Skeletal muscle cell (primary cell): ENCODE data around the gene PLD1.
A peak's percentile ranks its signal among the peaks of the same experiment; 100 is the strongest.

Experiments
- DNase-seq: peaks from one replicate; pipeline ENCODE4 v3.0.0-alpha.2; 2010; ENCODE audit warnings: low read depth
- H3K4me3 ChIP-seq: 2 replicates; pipeline ENCODE4 v1.5.1; 2011; ENCODE audit warnings: low read depth, mild to moderate bottlenecking, control low read depth, low read length, moderate library complexity

PLD1 gene

DNA sequence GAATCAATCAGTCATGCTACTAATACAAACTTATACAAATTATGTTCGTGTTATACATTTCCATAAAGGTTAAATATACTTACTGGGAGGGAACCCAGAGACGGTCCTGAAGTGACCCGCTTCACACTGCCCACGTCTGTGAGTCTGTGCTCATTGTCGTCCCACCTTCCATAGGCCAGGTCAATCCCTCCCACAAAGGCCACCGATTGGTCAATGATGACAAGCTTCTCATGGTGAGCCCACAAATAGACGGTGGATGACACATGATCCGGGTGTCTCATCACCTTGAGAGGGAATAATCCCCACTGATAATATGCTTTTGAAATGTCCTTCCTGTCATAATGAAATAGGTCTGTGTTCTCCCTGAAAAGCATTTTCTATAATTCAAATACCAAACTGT is 121.7 kb downstream of the PLD1 start:
- DNase-seq = no peak
- no peak overlapping the region for H3K4me3 ChIP-seq

DNA sequence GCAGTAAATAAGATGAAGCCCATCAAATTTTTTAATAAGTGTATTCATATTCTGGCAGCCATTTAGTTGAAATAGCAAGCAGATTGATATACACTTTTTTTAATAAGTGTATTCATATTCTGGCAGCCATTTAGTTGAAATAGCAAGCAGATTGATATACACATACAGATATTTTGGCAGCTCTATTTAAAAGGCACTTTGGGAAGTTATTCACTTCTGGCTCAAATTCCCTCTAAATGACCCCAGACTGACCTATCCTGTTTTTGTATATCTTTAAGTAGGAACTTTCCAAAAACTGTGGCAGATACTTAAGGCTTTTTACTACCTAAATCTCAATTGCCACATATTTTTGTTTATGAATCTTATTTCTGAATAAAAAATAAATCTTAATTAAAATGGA is 122.3 kb downstream of the PLD1 start:
- DNase-seq = no peak
- H3K4me3 ChIP-seq = no peak overlapping the region

- H3K4me3 ChIP-seq = no peak overlapping the region
- DNase-seq = no peak
Observed at GRCh38 chr3:171687581-171687980, 122.7 kb downstream of the PLD1 start.

GRCh38 chr3:171687064-171687463 is 123.2 kb downstream of the PLD1 start:
- H3K4me3 ChIP-seq = no peak overlapping the region
- no peak for DNase-seq

DNA sequence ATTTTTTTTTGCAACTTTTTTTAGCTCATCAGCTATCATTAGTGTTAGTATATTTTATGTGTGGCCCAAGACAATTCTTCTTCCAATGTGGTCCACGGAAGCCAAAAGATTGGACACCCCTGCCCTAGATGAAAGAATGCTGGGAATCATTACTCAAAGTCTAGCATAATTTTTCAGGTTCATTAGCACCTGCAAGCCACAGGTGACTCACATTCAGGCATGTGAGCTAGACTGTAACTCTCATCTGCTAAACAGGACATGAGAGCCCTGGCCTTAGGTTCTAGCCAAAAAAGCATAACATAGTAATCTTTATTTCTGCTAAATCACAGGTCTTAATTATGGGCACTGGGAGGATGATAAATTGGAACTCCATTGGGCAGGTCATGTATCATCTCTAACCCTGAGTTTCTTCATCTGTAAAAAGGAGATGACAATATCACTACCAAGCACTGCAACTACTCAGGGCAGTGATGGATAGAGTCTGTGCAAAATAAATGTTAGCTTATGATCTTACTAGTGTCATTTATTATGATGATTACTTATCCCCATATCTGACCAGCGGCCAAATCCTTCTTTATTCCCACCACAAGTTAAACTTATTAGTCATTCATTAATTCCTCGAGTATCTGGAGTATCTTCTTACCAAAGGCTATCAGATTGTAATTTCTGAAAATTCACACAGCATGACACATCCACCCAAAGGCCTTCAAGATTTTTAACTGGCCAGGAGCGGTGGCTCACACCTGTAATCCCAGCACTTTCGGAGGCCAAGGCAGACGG is 125.0 kb downstream of the PLD1 start:
- DNase-seq = no peak
- no peak overlapping the region for H3K4me3 ChIP-seq

DNA sequence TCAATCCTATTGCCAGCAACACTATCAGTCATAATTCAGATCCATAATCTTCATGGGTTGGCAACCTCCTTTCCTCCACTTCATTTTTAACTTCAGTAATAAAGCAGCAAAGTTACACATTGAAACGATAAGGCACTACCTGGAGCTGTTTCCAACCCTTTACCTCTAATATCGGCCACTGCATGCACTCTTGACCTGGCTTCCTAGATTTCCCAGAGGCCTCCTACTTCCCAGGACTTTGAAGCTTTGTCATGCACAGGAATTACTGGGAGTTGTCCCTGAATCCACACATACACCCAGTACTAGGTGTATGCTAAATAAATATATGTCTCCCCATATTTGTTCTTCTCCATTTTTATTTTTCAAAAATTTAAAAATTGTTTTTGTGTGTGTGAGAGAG is 126.1 kb downstream of the PLD1 start:
- no peak for DNase-seq
- H3K4me3 ChIP-seq = no peak overlapping the region

DNA sequence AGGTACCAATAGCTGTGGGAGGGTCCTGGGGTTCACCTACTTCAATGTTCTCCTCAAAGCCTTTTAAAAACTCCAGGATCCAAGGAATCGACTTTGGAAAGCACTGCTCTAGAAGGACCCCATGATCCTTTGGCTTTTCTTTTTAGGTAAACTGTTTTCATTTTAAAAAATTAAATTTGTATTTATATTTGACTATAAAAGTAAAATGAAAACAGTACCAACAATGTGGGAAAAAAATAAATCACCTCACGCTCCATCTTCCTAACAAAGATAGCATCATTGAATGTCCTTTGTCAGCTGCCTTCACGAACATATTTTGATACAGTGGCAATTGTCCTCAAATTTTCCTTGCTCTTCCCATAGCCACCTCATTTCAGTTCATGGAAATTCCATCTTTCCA is 127.5 kb downstream of the PLD1 start:
- H3K4me3 ChIP-seq = no peak overlapping the region
- no peak for DNase-seq

GRCh38 chr3:171680726-171681411 is 129.4 kb downstream of the PLD1 start:
- DNase-seq = no peak
- H3K4me3 ChIP-seq = no peak overlapping the region

DNA sequence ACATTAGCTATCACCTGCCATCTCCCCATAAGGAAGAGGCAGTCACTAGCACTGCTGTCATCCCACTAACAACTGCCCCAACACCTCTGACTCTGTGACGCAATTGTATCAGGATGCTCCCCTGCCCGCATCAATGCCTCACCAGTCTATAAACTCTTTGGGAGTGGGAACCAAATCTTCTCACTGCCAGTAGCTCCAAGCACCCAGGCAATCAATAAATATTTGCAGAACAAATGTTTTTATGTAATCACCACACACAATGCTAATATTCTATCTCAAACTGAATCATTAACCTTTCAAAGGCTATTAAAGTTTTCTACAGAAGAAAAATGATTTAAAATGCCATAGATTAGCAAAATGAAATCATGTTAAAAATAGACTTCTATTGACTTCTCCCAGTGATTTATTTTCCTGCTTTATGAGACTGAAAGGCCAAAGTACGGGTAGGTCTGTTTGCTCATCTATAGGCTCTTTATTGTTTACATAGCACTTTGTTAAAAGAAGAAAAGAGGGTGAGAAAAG is 131.3 kb downstream of the PLD1 start:
- H3K4me3 ChIP-seq = no peak overlapping the region
- DNase-seq = no peak

DNA sequence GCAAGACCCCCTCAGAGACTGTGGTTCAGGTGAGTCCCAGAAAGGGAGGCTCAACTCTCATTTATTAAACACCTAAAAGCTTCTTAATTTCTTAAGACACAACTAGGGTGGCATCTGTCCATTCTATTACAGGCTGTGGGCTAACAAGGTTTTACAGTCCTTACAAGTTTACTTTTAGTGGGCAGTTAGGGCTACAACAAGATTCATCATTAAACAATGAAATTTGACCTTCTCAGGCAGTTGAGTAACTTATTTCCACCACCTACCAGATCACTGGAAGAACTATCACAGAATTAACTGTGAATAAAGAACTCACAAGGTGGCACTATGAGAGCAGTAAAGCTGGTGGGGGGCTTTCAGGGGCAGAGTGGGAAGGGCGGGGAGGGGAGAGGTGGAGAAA is 132.6 kb downstream of the PLD1 start:
- DNase-seq = no peak
- no peak overlapping the region for H3K4me3 ChIP-seq

DNA sequence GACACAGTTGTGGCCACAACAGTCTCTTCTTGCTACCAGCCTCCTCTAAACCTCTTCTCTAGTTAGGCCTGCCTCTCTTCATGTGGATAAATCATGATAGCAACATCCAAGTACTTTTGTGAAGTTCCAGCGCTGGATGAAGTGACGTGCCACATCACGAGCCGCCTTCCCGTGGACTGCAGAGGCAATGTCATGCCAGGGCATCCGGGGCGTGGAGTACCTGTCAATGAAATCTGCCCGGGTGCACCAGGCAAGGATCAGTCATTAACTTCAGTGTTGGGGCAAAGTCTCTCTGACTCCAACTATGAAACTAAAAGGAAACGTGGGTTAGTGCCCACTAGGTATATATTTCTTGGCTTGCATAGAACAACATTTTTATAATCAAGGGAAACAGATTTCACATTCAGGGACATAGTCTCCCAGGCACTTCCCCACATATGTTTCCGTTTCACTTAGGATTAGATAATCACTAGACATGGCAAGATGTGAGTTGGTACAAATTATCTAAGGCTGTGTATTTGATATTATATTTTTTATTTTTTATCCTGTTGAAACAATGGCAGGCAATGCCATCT is 133.6 kb downstream of the PLD1 start:
- H3K4me3 ChIP-seq = no peak overlapping the region
- DNase-seq = no peak

DNA sequence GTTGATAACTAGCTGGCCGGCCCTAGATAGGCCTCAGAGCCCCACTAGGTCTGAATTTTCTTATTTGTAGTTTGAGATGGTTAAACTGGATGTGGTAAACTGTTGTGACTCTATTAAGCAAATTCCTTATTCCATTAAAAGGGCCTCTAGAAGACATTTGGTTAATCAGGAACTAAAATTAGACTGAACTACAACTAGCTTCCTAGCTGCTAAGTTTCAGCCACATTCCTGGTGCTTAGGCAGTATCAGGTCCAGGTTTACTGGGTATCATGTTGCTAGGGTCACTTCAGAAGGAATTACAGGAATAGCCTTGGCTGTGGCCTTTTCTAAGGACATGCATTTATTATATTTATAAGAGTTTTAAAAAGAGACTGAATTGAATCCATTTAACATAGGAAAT is 136.3 kb downstream of the PLD1 start:
- no peak overlapping the region for H3K4me3 ChIP-seq
- no peak for DNase-seq

- H3K4me3 ChIP-seq = no peak overlapping the region
- no peak for DNase-seq
Observed at GRCh38 chr3:171672538-171672937, 137.7 kb downstream of the PLD1 start.

GRCh38 chr3:171672124-171672523 is 138.2 kb downstream of the PLD1 start:
- DNase-seq = no peak
- H3K4me3 ChIP-seq = no peak overlapping the region

DNA sequence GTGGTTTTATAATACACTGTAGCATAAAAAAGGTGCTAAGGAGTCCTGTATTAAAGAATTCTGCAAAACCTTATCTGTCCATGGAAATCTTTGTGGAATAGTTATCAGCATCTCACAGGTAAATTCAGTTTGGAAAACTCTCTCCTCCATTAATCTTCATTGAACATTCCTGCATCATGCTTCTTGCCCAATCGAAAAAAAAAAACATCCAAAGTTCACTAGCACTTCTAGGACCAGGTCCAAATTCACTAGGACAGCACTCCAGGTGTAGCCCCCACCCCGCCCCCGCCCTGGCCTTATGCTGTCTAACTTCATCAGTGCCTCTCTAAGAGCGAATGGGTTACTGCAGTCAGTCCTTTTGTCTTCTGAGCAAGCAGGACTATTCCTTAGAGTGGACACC is 138.6 kb downstream of the PLD1 start:
- no peak for DNase-seq
- no peak overlapping the region for H3K4me3 ChIP-seq

DNA sequence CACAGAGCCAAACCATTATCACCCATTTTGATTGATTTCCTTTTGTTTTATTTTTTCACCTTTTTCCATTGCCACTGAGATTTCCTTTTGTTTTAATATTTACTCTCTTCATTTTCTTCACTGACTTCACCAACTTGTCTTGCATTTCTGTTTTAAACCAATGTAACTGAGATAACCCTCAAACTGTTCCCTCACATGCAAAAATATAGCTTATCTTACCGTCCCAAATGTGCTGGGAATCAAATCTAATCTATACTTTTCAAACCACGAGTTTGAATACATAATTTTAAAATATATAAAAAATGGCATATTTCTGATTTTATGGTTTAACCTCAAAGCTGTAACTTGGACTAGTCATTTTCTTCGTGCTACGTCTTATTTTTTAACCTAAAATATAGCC is 143.8 kb downstream of the PLD1 start:
- H3K4me3 ChIP-seq = no peak overlapping the region
- DNase-seq = no peak

- H3K4me3 ChIP-seq = no peak overlapping the region
- DNase-seq = no peak
Observed at GRCh38 chr3:171663805-171664204, 146.5 kb downstream of the PLD1 start.

- H3K4me3 ChIP-seq = no peak overlapping the region
- no peak for DNase-seq
Observed at GRCh38 chr3:171661484-171661883, 148.8 kb downstream of the PLD1 start.

DNA sequence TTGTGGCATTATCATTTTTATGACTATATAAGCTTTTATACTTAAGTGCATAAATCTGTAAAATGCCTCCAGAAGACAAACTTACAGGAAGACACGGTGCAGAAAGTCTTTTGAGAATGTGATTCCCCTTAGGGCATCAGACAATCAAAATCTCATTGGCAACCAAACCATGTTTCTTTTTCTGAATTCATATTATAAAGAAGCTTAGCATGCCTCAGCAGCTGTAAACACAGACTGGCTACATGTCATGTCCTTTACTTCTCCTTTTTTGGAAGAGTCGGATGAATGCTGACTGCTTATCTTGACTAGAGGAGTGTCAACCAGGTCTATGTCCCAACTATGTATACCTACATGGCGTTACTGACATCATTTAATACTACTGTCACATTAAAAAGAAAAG is 150.1 kb downstream of the PLD1 start:
- DNase-seq = no peak
- H3K4me3 ChIP-seq = no peak overlapping the region

- no peak overlapping the region for H3K4me3 ChIP-seq
- no peak for DNase-seq
Observed at GRCh38 chr3:171658841-171659240, 151.4 kb downstream of the PLD1 start.

- H3K4me3 ChIP-seq = no peak overlapping the region
Observed at GRCh38 chr3:171654809-171655208, 155.5 kb downstream of the PLD1 start.

More at GRCh38 chr3:171654809-171655208, 155.5 kb downstream of the PLD1 start:
- peak; percentile 48 for DNase-seq
